Epithelial cell of proximal tubule (primary cell): ENCODE data around the gene CCR5AS.
A peak's percentile ranks its signal among the peaks of the same experiment; 100 is the strongest.
"Not testable (repeated sequence)": the region's sequence is repeated elsewhere in the genome, so short reads cannot be mapped to it uniquely, and the experiment has no call there.

Experiments
- DNase-seq: peaks from one replicate; pipeline ENCODE4 v3.0.0-alpha.2; 2011; ENCODE audit warnings: low read depth
- H3K4me3 ChIP-seq: 2 replicates; pipeline ENCODE4 v1.5.1; 2011; ENCODE audit warnings: low read depth, mild to moderate bottlenecking, low read length
- TF ChIP-seq, protein P1 (sequence below): conservative IDR thresholded peaks from 2 replicates; pipeline ENCODE4 v1.5.1; 2012; ENCODE audit warnings: low read depth, mild to moderate bottlenecking, low read length

CCR5AS gene

DNA sequence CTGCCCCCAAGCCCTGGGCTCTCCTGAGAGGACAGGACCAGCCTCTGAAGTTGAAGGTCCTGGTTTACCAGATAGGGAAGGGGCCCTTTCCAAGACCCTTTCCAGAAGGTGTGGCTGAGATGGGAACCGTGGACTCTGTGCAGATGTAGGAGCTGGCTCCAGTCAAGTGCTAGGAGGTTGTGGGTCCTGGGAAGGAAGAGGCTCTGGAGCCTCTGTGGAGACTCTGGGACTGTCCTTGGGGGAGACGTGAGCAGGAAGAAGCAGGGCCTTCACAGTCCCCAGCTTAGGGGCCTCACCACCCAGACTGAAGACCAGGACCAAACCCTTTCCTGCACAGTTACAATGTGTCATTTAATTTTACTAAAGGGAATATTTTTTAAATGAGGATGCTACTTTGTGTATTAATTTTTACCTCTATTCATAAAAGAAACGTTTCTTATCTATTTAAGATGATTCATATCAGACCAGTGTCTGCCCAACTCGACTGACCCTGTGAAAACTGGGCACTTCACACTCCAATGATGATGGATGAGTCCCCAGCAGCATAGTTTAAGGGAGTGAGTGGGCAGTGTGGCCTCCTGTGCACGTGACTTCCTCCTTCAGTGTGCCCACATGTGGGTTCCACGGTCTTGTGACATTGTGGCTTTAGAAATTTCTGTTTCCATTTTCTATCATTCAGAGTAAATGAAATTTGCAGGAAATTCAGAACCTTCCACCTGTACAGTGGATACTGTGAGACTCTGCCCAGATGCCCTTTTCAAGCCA is 10.9 kb downstream of the CCR5AS start:
- TF ChIP-seq, protein P1, sequence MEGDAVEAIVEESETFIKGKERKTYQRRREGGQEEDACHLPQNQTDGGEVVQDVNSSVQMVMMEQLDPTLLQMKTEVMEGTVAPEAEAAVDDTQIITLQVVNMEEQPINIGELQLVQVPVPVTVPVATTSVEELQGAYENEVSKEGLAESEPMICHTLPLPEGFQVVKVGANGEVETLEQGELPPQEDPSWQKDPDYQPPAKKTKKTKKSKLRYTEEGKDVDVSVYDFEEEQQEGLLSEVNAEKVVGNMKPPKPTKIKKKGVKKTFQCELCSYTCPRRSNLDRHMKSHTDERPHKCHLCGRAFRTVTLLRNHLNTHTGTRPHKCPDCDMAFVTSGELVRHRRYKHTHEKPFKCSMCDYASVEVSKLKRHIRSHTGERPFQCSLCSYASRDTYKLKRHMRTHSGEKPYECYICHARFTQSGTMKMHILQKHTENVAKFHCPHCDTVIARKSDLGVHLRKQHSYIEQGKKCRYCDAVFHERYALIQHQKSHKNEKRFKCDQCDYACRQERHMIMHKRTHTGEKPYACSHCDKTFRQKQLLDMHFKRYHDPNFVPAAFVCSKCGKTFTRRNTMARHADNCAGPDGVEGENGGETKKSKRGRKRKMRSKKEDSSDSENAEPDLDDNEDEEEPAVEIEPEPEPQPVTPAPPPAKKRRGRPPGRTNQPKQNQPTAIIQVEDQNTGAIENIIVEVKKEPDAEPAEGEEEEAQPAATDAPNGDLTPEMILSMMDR = no peak
- no peak overlapping the region for H3K4me3 ChIP-seq
- DNase-seq = no peak

DNA sequence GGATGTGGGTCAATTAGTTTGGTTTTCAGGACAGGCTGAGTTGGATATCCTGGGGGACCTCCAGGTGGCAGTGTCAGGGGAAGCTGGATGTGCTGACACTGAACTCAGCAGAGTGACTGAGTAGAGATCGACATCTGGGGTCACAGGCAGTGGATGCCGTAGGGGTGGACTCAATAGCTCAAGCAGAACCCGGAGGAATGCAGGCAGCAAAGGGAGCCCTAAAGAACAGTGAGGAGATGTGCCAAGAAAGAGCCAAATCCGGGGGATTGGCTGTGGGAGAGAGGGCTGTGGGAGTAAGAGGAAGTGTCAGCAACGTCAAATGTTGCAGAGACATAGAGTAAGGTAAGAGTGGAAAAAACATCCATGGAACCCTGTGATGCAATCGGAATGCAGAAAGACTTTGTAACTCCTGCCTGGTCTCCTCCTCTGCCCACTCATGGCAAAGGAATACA is 11.6 kb downstream of the CCR5AS start:
- no peak overlapping the region for H3K4me3 ChIP-seq
- TF ChIP-seq, protein P1 = peak; percentile 24
- no peak for DNase-seq

DNA sequence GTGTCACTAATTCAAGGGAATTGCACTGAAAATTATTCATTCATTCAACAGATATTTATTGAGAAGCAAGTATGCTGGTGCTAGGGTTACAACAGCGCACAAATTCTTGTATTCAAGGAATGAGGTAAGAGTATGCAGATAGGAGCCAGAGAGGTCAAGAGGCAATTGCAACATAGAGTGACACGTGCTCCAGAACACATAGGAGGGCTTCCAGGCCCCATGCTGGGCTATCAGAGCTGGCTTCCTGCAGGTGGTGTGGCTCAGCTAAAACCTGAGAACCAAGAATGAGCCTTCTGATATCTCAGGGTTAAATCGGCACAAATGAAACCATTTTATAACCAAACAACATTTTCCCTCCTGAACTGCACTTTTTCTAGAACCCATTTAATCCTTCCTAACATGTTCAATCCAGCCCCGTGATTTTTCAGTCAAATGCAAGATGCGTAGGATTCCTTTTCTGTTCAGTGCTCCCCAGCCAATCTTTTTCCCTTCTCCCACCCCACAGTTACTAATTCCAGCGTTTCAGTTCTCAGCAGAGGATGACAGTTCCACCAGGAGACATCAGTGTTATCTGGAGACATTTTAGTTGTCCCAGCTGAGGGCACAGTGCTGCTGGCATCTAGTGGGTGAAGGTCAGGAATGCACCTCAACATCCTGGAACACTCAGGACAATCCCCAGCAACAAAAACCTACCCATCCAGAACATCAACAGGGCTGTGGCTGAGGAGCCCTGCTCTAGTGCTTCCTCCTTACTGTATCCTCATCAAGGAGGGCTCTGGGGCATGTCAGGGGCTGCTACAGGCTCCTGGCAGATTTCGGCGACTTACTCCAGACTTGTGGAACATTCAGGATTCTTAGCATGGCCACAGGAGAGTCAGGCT is 13.1 kb downstream of the CCR5AS start:
- TF ChIP-seq, protein P1 = peak; percentile 17
- DNase-seq = no peak
- H3K4me3 ChIP-seq = no peak overlapping the region

DNA sequence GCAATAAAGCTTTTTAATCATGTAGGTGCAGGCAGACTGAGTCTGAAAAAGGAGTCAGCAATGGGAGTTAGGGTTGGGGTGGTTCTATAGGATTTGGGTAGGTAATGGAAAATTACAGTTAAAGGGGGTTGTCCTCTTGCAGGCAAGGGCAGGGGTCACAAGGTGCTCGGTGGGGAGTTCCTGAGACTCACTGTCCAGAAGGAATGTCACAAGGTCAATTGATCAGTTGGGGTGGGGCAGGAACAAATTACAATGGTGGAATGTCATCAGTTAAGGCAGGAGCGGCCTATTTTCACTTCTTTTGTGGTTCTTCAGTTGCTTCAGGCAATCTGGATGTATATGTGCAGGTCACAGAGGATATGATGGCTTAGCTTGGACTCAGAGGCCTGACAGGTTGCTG is 13.9 kb downstream of the CCR5AS start:
- TF ChIP-seq, protein P1 = no peak
- DNase-seq = no peak
- H3K4me3 ChIP-seq = no peak overlapping the region

DNA sequence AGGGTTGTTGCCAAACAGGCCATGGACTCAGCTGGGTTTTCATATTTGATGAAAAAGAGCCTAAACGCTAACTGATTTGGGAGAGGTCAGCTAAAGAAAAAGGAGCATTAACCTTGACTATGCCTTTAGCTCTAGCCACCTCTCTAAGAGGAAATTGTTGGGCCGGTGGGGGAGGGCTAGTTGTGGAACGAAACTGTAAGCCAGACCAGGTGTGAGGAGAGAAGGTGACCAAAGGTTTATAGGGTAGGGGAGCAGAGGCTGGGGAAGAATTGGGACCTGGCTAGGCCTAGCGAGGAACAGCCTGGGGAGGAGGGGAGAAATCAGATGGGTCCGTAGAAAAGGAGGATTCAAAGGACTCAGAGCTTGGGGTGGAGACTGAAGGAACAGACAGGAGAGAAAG is 15.3 kb downstream of the CCR5AS start:
- not testable (repeated sequence) for DNase-seq, H3K4me3 ChIP-seq

DNA sequence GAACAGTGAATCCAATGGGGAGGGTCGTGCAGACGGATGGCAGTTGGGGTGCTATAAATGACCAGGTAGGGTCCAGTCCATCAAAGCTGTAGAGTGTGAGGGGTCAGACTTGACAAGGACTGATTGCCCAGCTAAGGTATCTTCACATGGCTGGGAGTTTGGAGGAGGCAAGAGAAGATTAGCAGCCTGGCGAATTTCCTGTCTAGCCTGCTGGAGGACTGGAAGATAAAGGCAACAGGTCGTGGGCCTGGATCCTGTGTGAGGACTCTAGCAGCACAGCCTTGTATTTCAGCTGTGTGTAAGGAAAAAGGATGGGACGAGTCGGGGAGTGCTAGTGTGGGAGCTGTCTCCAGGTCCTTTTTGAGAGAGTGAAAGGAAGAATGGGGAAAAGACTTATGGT is 17.6 kb downstream of the CCR5AS start:
- TF ChIP-seq, protein P1 = no peak
- H3K4me3 ChIP-seq = no peak overlapping the region
- DNase-seq = no peak

DNA sequence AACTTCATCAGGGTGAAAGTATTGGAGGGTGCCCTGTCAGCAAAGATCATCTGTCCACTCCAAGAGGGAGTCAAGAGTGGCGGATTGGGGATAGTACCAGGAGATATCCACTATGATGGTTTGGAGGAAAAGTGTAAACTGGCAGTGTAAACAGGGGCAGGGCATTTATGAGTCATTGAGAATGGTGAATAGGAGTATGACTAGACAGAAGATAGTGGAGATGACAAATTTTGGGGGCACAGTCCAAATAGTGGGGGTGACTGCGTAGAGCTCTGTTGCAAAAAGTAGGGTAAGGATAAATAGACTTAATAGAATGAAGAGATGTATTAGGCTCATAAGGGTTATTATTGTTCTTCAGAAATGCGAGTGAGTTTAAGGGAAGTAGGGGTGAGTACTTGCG is 18.0 kb downstream of the CCR5AS start:
- DNase-seq, H3K4me3 ChIP-seq: not testable (repeated sequence)

DNA sequence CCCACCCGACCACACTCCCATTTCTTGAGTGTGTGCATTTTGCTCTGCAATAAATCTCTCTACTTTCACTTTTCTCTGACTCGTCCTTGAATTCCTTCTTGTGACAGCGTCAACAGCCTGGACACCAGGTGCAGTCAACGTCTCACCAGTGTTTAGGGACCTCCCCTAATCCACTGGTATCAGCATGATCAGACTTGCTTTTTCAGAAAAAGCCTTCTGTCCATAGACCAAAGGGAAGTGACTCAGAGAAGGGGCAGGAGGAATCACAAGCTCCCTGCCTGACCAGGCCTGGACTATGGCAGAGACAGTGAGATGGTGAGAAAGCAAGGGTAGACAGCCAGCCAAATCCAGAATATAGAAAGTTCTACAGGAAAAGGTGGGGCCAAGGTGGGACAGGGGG is 20.7 kb downstream of the CCR5AS start:
- no peak for DNase-seq
- TF ChIP-seq, protein P1 = no peak
- no peak overlapping the region for H3K4me3 ChIP-seq
